HUDEP-2 (cell line): ENCODE results near the gene NR3C1.

ENCODE experiments used
- DNase-seq, 76 experiments: peaks; one replicate each; lab custom pipeline; 2025; ENCODE audit not compliant: unreplicated experiment in 76 of 76; lab: John Stamatoyannopoulos, UW

The NR3C1 gene

GRCh38 chr5:143372187-143372829, 31.2 kb downstream of the NR3C1 start:
- DNase-seq: no peak

DNA sequence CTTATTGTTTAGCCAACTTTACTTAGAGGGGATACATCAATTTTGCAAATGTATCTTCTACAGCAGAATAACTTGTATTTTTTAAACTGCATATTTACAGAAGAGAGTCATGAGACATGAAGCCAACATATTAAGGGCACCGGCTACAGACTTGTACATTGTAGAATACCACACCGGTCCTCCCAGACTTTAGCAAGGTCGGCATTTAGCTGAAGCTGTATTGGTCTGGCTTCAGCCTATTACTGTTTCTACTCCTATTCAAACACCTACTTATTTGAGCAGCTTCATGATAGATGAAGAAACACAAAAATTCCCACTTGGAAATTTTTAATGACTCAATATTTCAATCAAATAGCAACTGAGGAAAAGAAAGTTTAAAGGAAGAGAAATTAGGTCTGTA, 33.0 kb downstream of the NR3C1 start:
- DNase-seq: no peak

GRCh38 chr5:143364061-143364460, 39.4 kb downstream of the NR3C1 start:
- DNase-seq: no peak

DNA sequence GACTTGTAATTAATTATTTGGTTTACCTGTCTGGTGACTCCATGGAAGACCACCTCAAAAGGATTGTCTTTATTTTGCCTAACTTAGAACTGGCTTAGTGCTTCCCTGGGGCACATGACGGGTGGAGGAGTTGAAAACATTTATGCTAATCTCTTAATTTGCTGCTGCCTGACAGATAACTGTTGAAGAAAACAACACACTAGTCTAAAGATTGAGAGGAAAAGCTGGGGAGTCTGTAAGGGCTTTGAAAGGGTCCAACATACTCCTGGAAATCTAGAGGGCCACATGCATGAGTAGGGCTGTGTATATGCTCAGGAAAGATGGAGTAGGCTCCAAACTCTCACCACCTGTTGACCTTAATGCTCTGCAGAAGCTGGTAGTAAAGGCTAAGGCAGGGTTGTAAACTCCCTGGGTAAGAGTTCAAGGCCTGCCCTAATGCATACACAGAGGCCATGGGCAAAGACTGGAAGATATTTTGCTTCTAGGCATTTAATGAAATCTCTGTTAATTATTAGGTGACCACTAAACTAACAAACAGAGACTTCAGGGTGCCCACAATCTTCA, 40.7 kb downstream of the NR3C1 start:
- DNase-seq: peak in 1 of 76 experiments; percentile 12

GRCh38 chr5:143361438-143361837, 42.0 kb downstream of the NR3C1 start:
- no peak for DNase-seq

- DNase-seq: peak in 1 of 76 experiments; percentile 10
Observed at GRCh38 chr5:143360755-143361154, 42.7 kb downstream of the NR3C1 start.

GRCh38 chr5:143359869-143360268, 43.6 kb downstream of the NR3C1 start:
- DNase-seq: no peak

DNA sequence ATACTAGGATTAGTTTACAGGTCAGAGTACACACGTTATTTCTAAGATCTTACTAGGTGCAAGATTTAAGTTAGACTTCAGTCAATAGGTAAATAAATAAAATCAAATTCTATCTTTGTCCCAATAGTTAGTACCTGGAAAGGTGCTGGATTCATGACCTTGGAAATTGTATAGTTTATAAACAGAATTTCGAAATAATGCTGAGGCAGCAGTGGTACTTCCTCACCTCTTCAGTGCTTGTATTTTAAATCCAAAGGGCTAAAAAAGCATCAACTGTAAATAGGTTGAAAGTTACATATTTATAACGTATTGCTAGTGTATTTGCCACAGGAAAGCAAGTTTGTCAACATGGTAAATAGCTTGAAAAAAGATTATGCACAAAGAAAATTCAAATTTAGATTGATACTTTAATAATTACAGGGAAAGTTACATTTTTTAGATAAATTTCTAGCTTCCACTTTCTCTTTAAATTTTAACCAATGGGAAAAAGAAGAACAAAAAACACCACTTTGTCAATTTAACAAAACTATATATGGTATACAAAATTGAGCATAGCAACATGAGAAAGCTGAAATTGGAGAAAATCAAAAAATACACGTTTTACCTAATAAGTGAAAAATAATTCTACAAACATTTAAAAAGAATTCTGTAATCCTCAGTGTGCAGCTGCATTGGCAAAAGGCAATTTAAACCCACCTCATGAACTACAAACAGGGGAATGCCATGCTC, 46.5 kb downstream of the NR3C1 start:
- DNase-seq: no peak

- peak in 70 of 76 experiments; percentile 13 to 86 (median 68) for DNase-seq
Observed at GRCh38 chr5:143355710-143356109, 47.8 kb downstream of the NR3C1 start.

DNA sequence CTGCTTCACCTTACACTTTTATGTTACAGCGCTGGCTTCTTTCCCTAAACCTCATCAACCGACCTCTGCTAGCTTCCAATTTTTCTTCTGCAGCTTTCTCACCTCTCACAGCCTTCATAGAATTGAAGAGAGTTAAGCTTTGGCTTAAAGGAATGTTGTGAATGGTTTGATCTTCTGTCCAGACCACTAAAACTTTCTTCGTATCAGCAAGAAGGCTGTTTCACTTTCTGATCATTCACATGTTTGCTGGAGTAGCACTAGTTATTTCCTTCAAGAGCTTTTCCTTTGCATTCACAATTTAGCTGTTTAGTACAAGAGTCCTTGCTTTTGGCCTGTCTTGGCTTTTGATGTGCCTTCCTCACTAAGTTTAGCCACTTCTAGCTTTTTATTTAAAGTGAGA, 49.5 kb downstream of the NR3C1 start:
- DNase-seq: no peak

- DNase-seq: no peak
Observed at GRCh38 chr5:143352691-143353090, 50.8 kb downstream of the NR3C1 start.

- DNase-seq: no peak
Observed at GRCh38 chr5:143350751-143351602, 52.5 kb downstream of the NR3C1 start.

DNA sequence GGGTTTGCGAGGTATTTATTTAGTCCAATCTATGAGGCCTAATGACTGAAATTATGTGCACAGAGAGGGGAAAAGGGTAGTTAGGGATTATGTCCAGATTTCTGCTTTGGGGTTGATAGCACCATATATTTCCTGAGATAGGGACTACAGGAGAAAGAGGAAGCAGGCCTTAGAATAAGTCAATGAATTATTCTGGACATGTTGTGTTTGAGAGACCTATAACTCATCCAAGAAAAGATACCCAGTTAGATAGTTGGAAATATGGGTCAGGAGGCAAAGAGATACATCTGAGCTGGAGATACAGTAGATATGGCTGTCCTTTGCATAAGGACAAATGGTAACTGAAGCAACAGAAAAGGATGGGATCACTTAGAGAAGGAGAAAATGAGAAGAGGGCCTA, 53.1 kb downstream of the NR3C1 start:
- DNase-seq: no peak

GRCh38 chr5:143349177-143349576, 54.3 kb downstream of the NR3C1 start:
- DNase-seq: no peak

DNA sequence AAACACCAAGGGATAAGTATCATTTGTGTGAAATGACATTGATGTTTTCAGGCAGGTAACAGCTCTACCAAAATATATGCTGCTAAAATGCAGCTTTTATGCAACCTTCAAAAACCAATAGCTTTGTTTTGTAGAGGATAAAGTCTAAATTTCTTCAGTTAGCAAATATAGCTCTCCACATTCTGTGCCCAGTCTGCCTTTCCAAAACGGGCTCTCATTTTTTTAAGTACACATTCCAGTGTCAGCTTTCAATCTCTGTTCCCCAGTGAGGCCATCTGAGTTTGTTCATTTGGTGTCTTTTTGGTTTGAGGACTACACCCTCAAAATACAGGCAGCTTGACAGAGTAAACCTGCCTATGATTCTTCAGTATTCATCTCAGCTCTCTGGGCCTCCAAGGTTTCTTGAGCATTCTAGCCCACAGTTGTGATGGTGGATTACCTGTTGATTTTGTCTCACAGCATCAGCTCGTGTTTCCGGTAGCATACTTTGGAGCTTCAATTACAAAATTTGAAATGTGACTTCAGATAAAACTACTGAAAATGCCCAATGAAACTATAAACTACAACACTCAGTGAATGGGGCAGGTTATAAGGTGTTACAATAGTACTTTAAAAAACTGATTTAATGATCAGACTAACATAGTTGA, 55.7 kb downstream of the NR3C1 start:
- no peak for DNase-seq

DNA sequence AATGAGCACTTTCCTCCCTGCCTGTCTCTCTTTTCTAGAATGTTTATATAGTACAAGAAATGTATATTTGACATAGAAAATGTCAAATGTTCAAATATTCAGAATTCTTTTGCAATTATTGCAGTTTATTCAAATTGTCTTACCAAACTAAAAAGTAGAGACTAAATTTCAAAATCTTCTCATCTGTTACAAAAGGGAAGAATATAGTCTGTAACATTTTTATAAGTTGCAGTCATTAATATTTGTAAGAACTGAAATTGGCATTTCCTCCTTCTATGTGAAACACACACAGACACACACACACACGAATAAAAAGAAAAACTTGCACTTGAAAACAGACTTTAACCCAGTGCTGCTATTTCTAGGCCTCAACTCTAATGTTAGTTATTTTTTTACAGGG, 56.4 kb downstream of the NR3C1 start:
- no peak for DNase-seq

GRCh38 chr5:143345671-143346440, 57.6 kb downstream of the NR3C1 start:
- no peak for DNase-seq

DNA sequence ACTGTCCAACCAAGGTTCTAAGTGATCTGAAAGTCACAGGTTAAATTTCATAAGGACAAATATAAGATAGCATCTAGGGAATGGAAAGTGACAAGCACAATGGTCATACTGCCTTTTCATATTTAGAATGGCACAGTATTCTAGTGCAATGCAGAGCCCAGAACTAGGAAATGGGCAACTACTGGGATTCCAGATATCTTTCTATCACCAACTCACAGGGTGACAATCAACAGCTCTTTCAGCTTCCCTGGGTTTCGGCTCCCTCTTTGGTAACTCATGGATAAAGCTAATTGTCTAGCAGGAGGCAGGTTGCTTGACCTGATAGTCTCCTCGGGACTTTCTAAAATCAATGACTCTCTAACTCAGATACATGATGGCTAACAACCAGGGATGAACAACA, 60.4 kb downstream of the NR3C1 start:
- no peak for DNase-seq

- DNase-seq: no peak
Observed at GRCh38 chr5:143342607-143343006, 60.9 kb downstream of the NR3C1 start.
